Endodermal cell (in vitro differentiated cells): ENCODE measurements around the gene EPS15. TPM values are rescaled to one million over a fixed set of nuclear protein-coding genes. Genes with fewer than 3 reads are reported as not detected.

Experiments
- DNase-seq: peaks from one replicate; pipeline ENCODE4 v3.0.0-alpha.2; 2017
- H3K27ac ChIP-seq: 2 replicates; pipeline ENCODE4 v1.5.1; 2013; ENCODE audit warnings: mild to moderate bottlenecking, low read depth, low read length, moderate library complexity
- H3K27me3 ChIP-seq: 2 replicates; pipeline ENCODE4 v1.6.1; 2013; ENCODE audit warnings: mild to moderate bottlenecking, low read length, moderate library complexity; ENCODE audit not compliant: insufficient read depth, control insufficient read depth, poor library complexity, severe bottlenecking
- H3K36me3 ChIP-seq: 2 replicates; pipeline ENCODE4 v1.7.0; 2013; ENCODE audit warnings: mild to moderate bottlenecking, low read length, moderate library complexity; ENCODE audit not compliant: control insufficient read depth, insufficient read depth
- H3K4me1 ChIP-seq: one replicate; pipeline ENCODE4 v1.7.0; 2013; ENCODE audit warnings: low read length; ENCODE audit not compliant: control insufficient read depth, insufficient read depth
- H3K4me3 ChIP-seq: 2 replicates; pipeline ENCODE4 v1.5.1; 2013; ENCODE audit warnings: mild to moderate bottlenecking, low read length, moderate library complexity
- H3K9ac ChIP-seq: 2 replicates; pipeline ENCODE4 v1.6.1; 2013; ENCODE audit warnings: mild to moderate bottlenecking, low read length, moderate library complexity; ENCODE audit not compliant: poor library complexity, severe bottlenecking; ENCODE audit errors: extremely low read depth
- H3K9me3 ChIP-seq: 2 replicates; pipeline ENCODE4 v1.6.1; 2013; ENCODE audit warnings: mild to moderate bottlenecking, low read length, moderate library complexity; ENCODE audit not compliant: control insufficient read depth
- H3K27ac Mint-ChIP-seq: 2 replicates; pipeline ENCODE4 v1.8.0; 2020; ENCODE audit warnings: mixed read lengths
- H3K27me3 Mint-ChIP-seq: 2 replicates; pipeline ENCODE4 v1.8.0; 2021; ENCODE audit warnings: mild to moderate bottlenecking, mixed read lengths; ENCODE audit not compliant: insufficient read depth
- H3K36me3 Mint-ChIP-seq: 2 replicates; pipeline ENCODE4 v1.8.0; 2020; ENCODE audit warnings: low read depth, mixed read lengths
- H3K4me1 Mint-ChIP-seq: 2 replicates; pipeline ENCODE4 v1.8.0; 2020; ENCODE audit warnings: mixed read lengths
- H3K4me3 Mint-ChIP-seq: 2 replicates; pipeline ENCODE4 v1.8.0; 2020; ENCODE audit warnings: mild to moderate bottlenecking, moderate library complexity, mixed read lengths
- H3K9me3 Mint-ChIP-seq: 2 replicates; pipeline ENCODE4 v1.8.0; 2020; ENCODE audit warnings: mild to moderate bottlenecking, mixed read lengths
- CTCF ChIP-seq: fragments of 200-600 bp; sonication (generic); conservative IDR thresholded peaks from 2 replicates; pipeline ENCODE4 v1.5.0; 2021; ENCODE audit warnings: antibody characterized with exemption, mild to moderate bottlenecking
- WGBS, 2 experiments: methylation state at CpG; one replicate each; pipeline versions ENCODE4 v1.1.5 to v1.1.7; 2013; ENCODE audit warnings: missing lambda C conversion rate in 2 of 2, mixed read lengths in 1 of 2; ENCODE audit not compliant: insufficient coverage in 1 of 2, insufficient read length in 1 of 2; 5-methylcytosine and 5-hydroxymethylcytosine counted together
- total RNA-seq, 2 donors: library from RNA; stranded (reverse); fragmentation: NEBNext Ultra II Directional in 1 of 2; extraction: Animal tissue kit (Norgen Biotek cat#: 25700) in 1 of 2; gene quantifications; 2 replicates in 1 of 2; 3 replicates in 1 of 2; pipeline ENCODE4 v1.2.1, GENCODE V29; 2021

EPS15 gene
- total RNA-seq, 2 donors from 2014 or later = 45.0 to 46.9 TPM

DNA sequence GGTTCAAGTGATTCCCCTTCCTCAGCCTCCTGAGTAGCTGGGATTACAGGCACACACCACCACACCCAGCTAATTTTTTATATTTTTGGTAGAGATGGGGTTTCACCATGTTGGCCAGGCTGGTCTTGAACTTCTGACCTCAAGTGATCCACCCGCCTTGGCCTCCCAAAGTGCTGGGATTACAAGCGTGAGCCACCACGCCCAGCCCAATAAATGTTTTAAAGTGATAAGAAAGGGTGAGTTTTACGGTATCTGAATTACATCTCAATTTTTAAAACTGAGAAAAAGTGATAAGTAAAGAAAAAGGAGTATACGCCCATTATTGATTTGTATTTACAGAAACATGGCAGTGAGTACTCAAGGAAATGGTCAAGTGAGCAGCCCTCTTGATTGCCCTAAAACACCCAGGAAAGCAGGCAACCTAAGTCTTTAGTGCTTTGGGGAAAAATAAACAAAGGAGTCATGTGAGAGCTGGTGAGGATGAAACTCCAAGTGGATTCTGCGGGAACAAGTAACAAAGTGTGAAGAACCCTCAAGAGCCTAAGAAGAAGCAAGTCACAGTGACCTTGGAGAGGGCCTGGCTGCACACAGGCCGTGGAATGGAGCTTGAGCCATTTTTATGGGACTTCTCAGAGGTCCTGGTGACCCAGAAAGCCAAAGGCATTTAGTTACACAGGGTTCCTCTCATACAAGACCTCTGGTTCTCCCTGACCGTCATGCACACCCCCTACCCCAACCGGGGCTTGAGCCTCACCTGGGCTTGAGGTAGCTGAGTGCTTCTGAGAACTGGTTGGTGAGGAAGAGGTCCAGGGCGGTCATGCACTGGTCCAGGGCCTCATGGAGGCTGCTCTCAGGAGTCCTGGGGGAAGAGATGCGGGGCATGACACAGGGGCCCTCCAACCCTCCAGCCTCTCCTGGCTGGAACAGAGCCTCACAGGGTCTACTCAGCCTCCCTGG lies 197.8 kb downstream of the EPS15 start:
- Mint-ChIP-seq H3K4me1 (peaks cover 27% of the 10 kb centered on the region), H3K36me3 (peaks cover 1% of the 10 kb centered on the region), H3K27ac (no peak overlapping the region), H3K4me3 (no peak overlapping the region), H3K9me3 (no peaks in the 10 kb centered on the region), H3K27me3 (no peaks in the 10 kb centered on the region)
- H3K4me1 ChIP-seq = peaks cover 9% of the 10 kb centered on the region
- TF ChIP-seq CTCF = no peak
- H3K36me3 ChIP-seq = no peaks in the 10 kb centered on the region
- peak; percentile 42 for DNase-seq
- 95 to 98% methylated on average over 10 to 11 of the region's 11 CpGs for WGBS, 2 experiments
- H3K27me3 ChIP-seq = no peaks in the 10 kb centered on the region
- no peak overlapping the region for H3K27ac ChIP-seq
- H3K9me3 ChIP-seq = no peaks in the 10 kb centered on the region
- H3K9ac ChIP-seq = no peak overlapping the region
- H3K4me3 ChIP-seq = no peak overlapping the region

DNA sequence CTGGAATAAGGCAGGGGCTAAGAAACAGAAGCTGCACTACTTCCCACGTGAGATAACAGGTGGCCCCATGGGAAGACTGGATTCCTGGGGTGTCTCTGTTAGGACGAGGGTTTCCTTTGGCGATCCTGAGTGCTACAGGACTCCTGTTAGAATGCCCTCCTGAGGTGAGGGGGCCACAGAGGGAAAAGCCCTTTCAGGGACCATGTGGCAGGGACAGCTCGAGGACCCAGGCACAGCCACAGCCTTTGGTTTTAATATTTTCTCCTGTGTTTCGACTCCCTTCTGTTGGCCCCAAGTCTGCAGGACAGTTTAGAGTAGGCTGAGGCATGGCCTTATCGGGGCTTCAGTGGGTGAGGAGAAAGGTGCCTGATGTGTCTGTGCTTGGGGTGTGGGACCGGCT lies 201.3 kb downstream of the EPS15 start:
- H3K4me3 ChIP-seq = no peak overlapping the region
- H3K4me1 ChIP-seq = peaks cover 5% of the 10 kb centered on the region
- TF ChIP-seq CTCF = no peak
- H3K27ac Mint-ChIP-seq = no peak overlapping the region
- H3K27me3 Mint-ChIP-seq = no peaks in the 10 kb centered on the region
- peaks cover 1% of the 10 kb centered on the region for H3K36me3 Mint-ChIP-seq
- no peak overlapping the region for H3K27ac ChIP-seq
- H3K4me3 Mint-ChIP-seq = no peak overlapping the region
- no peaks in the 10 kb centered on the region for H3K9me3 Mint-ChIP-seq
- peaks cover 24% of the 10 kb centered on the region for H3K4me1 Mint-ChIP-seq
- no peaks in the 10 kb centered on the region for H3K9me3 ChIP-seq
- no peaks in the 10 kb centered on the region for H3K27me3 ChIP-seq
- WGBS, 2 experiments = 85 to 91% methylated on average over 4 to 7 of the region's 7 CpGs
- peak; percentile 45 for DNase-seq
- H3K36me3 ChIP-seq = no peaks in the 10 kb centered on the region
- H3K9ac ChIP-seq = no peak overlapping the region

DNA sequence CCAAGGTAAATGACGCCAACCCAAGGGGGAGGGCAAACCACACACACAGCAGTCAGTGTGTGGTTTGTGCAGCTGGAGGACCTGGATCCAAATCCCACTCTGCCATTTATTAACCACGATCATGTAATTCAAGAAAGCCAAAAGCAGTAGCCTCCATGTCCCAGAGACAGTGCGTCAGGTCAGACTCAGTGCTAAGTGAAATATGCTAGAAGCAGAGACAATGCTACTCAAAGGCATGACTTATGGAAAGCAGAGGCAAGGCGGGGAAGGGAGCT lies 202.3 kb downstream of the EPS15 start:
- Mint-ChIP-seq H3K4me3 (no peak overlapping the region), H3K36me3 (peaks cover 1% of the 10 kb centered on the region), H3K9me3 (no peaks in the 10 kb centered on the region), H3K4me1 (peaks cover 19% of the 10 kb centered on the region), H3K27me3 (no peaks in the 10 kb centered on the region), H3K27ac (no peak overlapping the region)
- no peak for TF ChIP-seq CTCF
- Histone ChIP-seq H3K4me3 (no peak overlapping the region), H3K27ac (no peak overlapping the region), H3K36me3 (no peaks in the 10 kb centered on the region), H3K27me3 (no peaks in the 10 kb centered on the region), H3K4me1 (peaks cover 4% of the 10 kb centered on the region), H3K9ac (no peak overlapping the region), H3K9me3 (no peaks in the 10 kb centered on the region)
- no peak for DNase-seq
- WGBS, 2 experiments = 94 to 95% methylated on average over 3 to 4 of the region's 4 CpGs
